ENCODE measurements around the gene FPGS.

Gene FPGS

DNA sequence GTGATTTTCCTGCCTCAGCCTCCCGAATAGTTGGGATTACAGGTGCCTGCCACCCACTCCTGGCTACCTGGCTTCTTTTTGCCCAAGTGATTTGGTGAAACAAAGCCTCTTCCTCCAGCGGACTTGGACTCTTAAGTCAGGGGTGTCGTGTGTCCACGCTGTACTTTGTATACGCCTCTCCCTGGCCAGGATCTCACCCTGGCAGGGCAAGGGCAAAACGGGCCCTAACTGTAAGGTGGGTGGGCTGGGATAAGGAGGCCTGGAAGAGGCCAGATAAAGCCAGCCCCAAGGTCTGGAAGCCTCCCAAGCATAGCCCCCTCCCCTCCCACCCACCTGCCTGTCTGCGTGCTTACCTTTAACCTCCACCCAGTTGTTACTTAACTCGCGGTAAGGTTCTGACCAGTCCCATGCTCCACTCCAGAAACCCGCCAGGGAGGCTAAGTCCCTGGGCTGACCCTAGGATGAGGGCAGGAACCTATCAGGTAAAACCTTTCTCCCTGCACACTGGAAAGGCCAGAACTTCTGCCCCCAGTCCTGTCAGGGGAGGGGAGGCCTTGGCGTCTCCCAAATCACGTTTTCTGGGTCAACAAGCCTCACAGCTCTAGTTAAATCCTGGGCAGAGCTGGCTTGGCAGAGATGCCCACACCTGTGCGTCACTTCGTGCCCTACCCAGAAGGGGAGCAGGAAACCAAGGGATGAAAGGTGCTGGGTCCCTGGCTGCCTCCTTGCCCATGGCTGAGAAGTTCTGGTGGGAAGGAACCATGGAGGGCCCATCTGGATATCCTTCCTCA, 8.5 kb upstream of the FPGS start:
- Histone ChIP-seq H2BK5ac (ENCODE audit: low read depth, low read length, poor library complexity, severe bottlenecking) (no peak overlapping the region), H4K8ac (ENCODE audit: low read length) (peak overlapping the region; percentile 0), H2BK120ac (ENCODE audit: low read depth, low read length) (no peak overlapping the region), H3K36me3 (ENCODE audit: control insufficient read depth in 1 of 2, insufficient read depth in 2 of 2, low read depth in 1 of 2, low read length in 2 of 2) (peaks cover 48 to 53% of the 10 kb centered on the region in 2 experiments), H3K9ac (ENCODE audit: low read length) (peak overlapping the region; percentile 52), H3K4me1 (ENCODE audit: control insufficient read depth, insufficient read depth, low read depth, low read length) (peaks cover 21% of the 10 kb centered on the region), H3K14ac (ENCODE audit: low read length in 2 of 2) (no peak overlapping the region), H3K4me3 (ENCODE audit: insufficient read depth in 1 of 2, low read depth in 1 of 2, low read length in 2 of 2) (no peak overlapping the region), H3K27me3 (ENCODE audit: control insufficient read depth in 1 of 2, insufficient read depth in 1 of 2, low read length in 2 of 2) (no peaks in the 10 kb centered on the region), H3K4me2 (ENCODE audit: low read length, poor library complexity, severe bottlenecking) (no peak overlapping the region), H3K4ac (ENCODE audit: low read depth in 1 of 2, low read length in 2 of 2) (no peak overlapping the region), H3K79me1 (replicated peaks; ENCODE audit: low read length, poor library complexity, severe bottlenecking) (peaks cover 22% of the 10 kb centered on the region), H3K23ac (ENCODE audit: low read length in 2 of 2) (no peak overlapping the region), H2AK5ac (ENCODE audit: low read length, severe bottlenecking) (no peak overlapping the region), H3K18ac (ENCODE audit: low read depth in 1 of 2, low read length in 2 of 2) (no peak overlapping the region), H2BK12ac (ENCODE audit: low read length in 2 of 2) (no peak overlapping the region), H2BK15ac (ENCODE audit: low read depth, poor library complexity, severe bottlenecking) (no peak overlapping the region), H3K27ac (ENCODE audit: low read length, poor library complexity, severe bottlenecking) (no peak overlapping the region), H2AFZ (ENCODE audit: low read depth, low read length) (no peak overlapping the region), H4K91ac (ENCODE audit: low read length) (no peak overlapping the region), H3K9me3 (ENCODE audit: control insufficient read depth, low read length) (no peaks in the 10 kb centered on the region)
- DNase-seq, result no peak
- 89% methylated on average over 14 of the region's 14 CpGs for WGBS

DNA sequence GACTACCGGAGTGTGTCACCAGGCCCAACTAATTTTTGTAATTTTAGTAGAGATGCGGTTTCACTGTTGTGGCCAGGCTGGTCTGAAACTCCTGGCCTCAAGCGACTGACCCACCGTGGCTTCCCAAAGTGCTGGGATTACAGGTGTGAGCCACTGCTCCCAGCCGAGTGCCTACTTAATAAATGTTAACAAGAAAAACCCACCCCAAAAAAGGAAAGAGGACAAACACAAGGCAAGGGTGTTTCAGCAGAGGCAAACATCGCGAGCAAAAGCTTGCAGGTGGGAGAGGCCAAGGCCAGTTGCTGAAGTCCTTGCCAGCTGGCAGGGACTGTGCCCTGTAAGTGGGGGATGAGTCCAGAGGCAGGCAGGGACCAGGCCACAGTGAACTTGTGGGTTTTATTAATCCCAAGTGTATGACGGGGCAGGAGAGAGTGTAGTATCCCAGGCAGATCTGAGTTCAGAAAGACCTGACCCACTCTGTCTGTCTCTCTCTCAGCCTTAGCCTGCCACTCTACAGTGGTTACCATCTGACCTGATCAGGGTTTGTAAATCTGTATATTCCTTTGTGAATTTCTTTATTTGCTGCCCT, 6.4 kb upstream of the FPGS start:
- Histone ChIP-seq H3K14ac (ENCODE audit: low read length in 2 of 2) (no peak overlapping the region), H2BK120ac (ENCODE audit: low read depth, low read length) (no peak overlapping the region), H3K4ac (ENCODE audit: low read depth in 1 of 2, low read length in 2 of 2) (no peak overlapping the region), H3K9ac (ENCODE audit: low read length) (no peak overlapping the region), H2BK12ac (ENCODE audit: low read length in 2 of 2) (no peak overlapping the region), H2AFZ (ENCODE audit: low read depth, low read length) (no peak overlapping the region), H3K4me3 (ENCODE audit: insufficient read depth in 1 of 2, low read depth in 1 of 2, low read length in 2 of 2) (no peak overlapping the region), H3K23ac (ENCODE audit: low read length in 2 of 2) (no peak overlapping the region), H4K91ac (ENCODE audit: low read length) (no peak overlapping the region), H3K79me1 (replicated peaks; ENCODE audit: low read length, poor library complexity, severe bottlenecking) (peaks cover 12% of the 10 kb centered on the region), H4K8ac (ENCODE audit: low read length) (no peak overlapping the region), H3K27me3 (ENCODE audit: control insufficient read depth in 1 of 2, insufficient read depth in 1 of 2, low read length in 2 of 2) (no peaks in the 10 kb centered on the region), H3K4me1 (ENCODE audit: control insufficient read depth, insufficient read depth, low read depth, low read length) (peaks cover 17% of the 10 kb centered on the region), H3K18ac (ENCODE audit: low read depth in 1 of 2, low read length in 2 of 2) (no peak overlapping the region), H3K9me3 (ENCODE audit: control insufficient read depth, low read length) (no peaks in the 10 kb centered on the region), H2AK5ac (ENCODE audit: low read length, severe bottlenecking) (no peak overlapping the region), H3K36me3 (ENCODE audit: control insufficient read depth in 1 of 2, insufficient read depth in 2 of 2, low read depth in 1 of 2, low read length in 2 of 2) (peaks cover 28 to 32% of the 10 kb centered on the region in 2 experiments), H3K27ac (ENCODE audit: low read length, poor library complexity, severe bottlenecking) (no peak overlapping the region), H2BK5ac (ENCODE audit: low read depth, low read length, poor library complexity, severe bottlenecking) (no peak overlapping the region), H2BK15ac (ENCODE audit: low read depth, poor library complexity, severe bottlenecking) (no peak overlapping the region), H3K4me2 (ENCODE audit: low read length, poor library complexity, severe bottlenecking) (no peak overlapping the region)
- DNase-seq, result peak; percentile 55
- WGBS, result 89% methylated on average over 8 of the region's 8 CpGs

DNA sequence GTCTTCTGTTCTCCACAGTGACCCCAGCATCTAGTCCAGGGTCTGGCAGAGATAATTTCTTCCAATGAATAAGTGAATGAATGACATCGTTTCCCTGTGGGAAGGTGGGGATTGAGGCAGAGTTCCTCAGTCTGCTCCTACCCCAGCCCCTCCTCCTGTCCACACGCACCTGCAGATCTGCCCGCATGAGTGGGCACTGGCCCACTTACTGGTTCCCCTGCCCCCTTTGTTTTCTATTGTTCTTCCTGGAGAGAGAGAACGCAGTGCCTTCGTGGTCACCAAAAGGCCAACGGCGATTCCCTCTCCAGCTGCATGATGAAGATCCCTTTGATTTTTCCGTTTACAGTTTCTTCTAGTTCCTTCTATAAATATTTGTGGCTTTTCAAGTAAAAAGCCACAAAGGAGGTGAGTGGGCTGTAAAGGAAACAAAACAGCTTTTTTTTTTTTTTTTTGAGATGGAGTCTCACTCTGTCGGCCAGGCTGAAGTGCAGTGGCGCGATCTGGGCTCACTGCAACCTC, 5.8 kb upstream of the FPGS start:
- WGBS, result 68% methylated on average over 10 of the region's 11 CpGs
- H3K18ac ChIP-seq (ENCODE audit: low read depth in 1 of 2, low read length in 2 of 2), result no peak overlapping the region
- no peak overlapping the region for H2BK120ac ChIP-seq (ENCODE audit: low read depth, low read length)
- no peak overlapping the region for H3K27ac ChIP-seq (ENCODE audit: low read length, poor library complexity, severe bottlenecking)
- no peak overlapping the region for H4K8ac ChIP-seq (ENCODE audit: low read length)
- no peak overlapping the region for H3K14ac ChIP-seq (ENCODE audit: low read length in 2 of 2)
- no peak overlapping the region for H3K4ac ChIP-seq (ENCODE audit: low read depth in 1 of 2, low read length in 2 of 2)
- peaks cover 22 to 26% of the 10 kb centered on the region in 2 experiments for H3K36me3 ChIP-seq (ENCODE audit: control insufficient read depth in 1 of 2, insufficient read depth in 2 of 2, low read depth in 1 of 2, low read length in 2 of 2)
- H3K4me3 ChIP-seq (ENCODE audit: insufficient read depth in 1 of 2, low read depth in 1 of 2, low read length in 2 of 2), result no peak overlapping the region
- no peak overlapping the region for H3K4me2 ChIP-seq (ENCODE audit: low read length, poor library complexity, severe bottlenecking)
- H2BK15ac ChIP-seq (ENCODE audit: low read depth, poor library complexity, severe bottlenecking), result no peak overlapping the region
- H3K4me1 ChIP-seq (ENCODE audit: control insufficient read depth, insufficient read depth, low read depth, low read length), result peaks cover 17% of the 10 kb centered on the region
- no peak overlapping the region for H3K9ac ChIP-seq (ENCODE audit: low read length)
- H2AFZ ChIP-seq (ENCODE audit: low read depth, low read length), result no peak overlapping the region
- peaks cover 10% of the 10 kb centered on the region for H3K79me1 ChIP-seq (replicated peaks; ENCODE audit: low read length, poor library complexity, severe bottlenecking)
- no peak overlapping the region for H4K91ac ChIP-seq (ENCODE audit: low read length)
- no peak overlapping the region for H2BK12ac ChIP-seq (ENCODE audit: low read length in 2 of 2)
- DNase-seq, result peak; percentile 68
- no peak overlapping the region for H2AK5ac ChIP-seq (ENCODE audit: low read length, severe bottlenecking)
- H3K27me3 ChIP-seq (ENCODE audit: control insufficient read depth in 1 of 2, insufficient read depth in 1 of 2, low read length in 2 of 2), result no peaks in the 10 kb centered on the region
- no peaks in the 10 kb centered on the region for H3K9me3 ChIP-seq (ENCODE audit: control insufficient read depth, low read length)
- no peak overlapping the region for H2BK5ac ChIP-seq (ENCODE audit: low read depth, low read length, poor library complexity, severe bottlenecking)
- no peak overlapping the region for H3K23ac ChIP-seq (ENCODE audit: low read length in 2 of 2)

DNA sequence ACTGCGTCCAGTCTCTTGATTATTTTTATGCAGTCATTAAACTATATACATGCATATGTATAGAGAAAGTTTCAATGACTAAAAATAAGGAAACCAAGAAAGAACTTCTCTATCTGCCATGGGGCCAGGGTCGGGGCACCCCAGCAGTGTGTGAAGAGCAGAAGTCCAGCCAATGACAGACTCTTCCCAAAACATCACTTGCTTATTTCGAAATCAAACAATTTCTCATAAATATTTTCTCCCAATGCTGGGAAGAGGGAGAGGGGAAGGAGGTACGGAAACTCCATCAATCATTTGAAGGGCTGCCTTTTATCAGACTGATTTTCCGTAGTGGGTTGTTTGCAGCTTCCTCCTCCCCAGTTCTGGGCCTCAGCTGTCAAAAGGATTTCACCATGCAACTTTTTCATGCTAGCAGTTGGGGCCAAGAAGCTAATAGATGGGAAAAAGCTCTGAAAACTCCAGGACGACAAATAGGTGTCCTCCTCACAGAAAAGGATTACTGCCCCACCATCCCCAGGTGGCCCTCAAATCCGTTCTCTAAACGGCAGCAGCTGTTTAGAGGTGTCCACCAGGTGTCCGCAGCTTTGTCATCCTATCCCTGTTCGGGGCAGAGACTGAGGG, 617 bp upstream of the FPGS start:
- Histone ChIP-seq H2BK120ac (ENCODE audit: low read depth, low read length) (no peak overlapping the region), H3K79me1 (replicated peaks; ENCODE audit: low read length, poor library complexity, severe bottlenecking) (peaks cover 7% of the 10 kb centered on the region), H4K91ac (ENCODE audit: low read length) (peak overlapping the region; percentile 83), H3K9ac (ENCODE audit: low read length) (peak overlapping the region; percentile 80), H4K8ac (ENCODE audit: low read length) (peak overlapping the region; percentile 95), H3K4me3 (ENCODE audit: insufficient read depth in 1 of 2, low read depth in 1 of 2, low read length in 2 of 2) (peak overlapping the region; percentile 53 to 81), H3K36me3 (ENCODE audit: control insufficient read depth in 1 of 2, insufficient read depth in 2 of 2, low read depth in 1 of 2, low read length in 2 of 2) (peaks cover 20 to 26% of the 10 kb centered on the region in 2 experiments), H3K23ac (ENCODE audit: low read length in 2 of 2) (no peak overlapping the region), H3K27me3 (ENCODE audit: control insufficient read depth in 1 of 2, insufficient read depth in 1 of 2, low read length in 2 of 2) (no peaks in the 10 kb centered on the region), H2BK12ac (ENCODE audit: low read length in 2 of 2) (peak overlapping the region; percentile 15 to 86), H2BK15ac (ENCODE audit: low read depth, poor library complexity, severe bottlenecking) (no peak overlapping the region), H3K14ac (ENCODE audit: low read length in 2 of 2) (peak overlapping the region in 1 of 2 experiments; percentile 35), H2AK5ac (ENCODE audit: low read length, severe bottlenecking) (no peak overlapping the region), H3K9me3 (ENCODE audit: control insufficient read depth, low read length) (no peaks in the 10 kb centered on the region), H2BK5ac (ENCODE audit: low read depth, low read length, poor library complexity, severe bottlenecking) (no peak overlapping the region), H3K4me2 (ENCODE audit: low read length, poor library complexity, severe bottlenecking) (peak overlapping the region; percentile 92), H3K27ac (ENCODE audit: low read length, poor library complexity, severe bottlenecking) (peak overlapping the region; percentile 57), H3K18ac (ENCODE audit: low read depth in 1 of 2, low read length in 2 of 2) (peak overlapping the region; percentile 71 to 73), H3K4ac (ENCODE audit: low read depth in 1 of 2, low read length in 2 of 2) (peak overlapping the region; percentile 35 to 82), H2AFZ (ENCODE audit: low read depth, low read length) (peak overlapping the region; percentile 46), H3K4me1 (ENCODE audit: control insufficient read depth, insufficient read depth, low read depth, low read length) (peaks cover 16% of the 10 kb centered on the region)
- peak; percentile 74 for DNase-seq
- 14% methylated on average over 7 of the region's 10 CpGs for WGBS
